HPDE6-E6E7 (cell line): Measurements from ENCODE around the gene TMEM168.
"Not testable (repeated sequence)": the region's sequence is repeated elsewhere in the genome, so short reads cannot be mapped to it uniquely, and the experiment has no call there.

ENCODE experiments used
- DNase-seq: peaks from one replicate; pipeline ENCODE4 v3.0.0; 2011; ENCODE audit warnings: missing footprints; ENCODE audit errors: extremely low spot score

TMEM168 gene

DNA sequence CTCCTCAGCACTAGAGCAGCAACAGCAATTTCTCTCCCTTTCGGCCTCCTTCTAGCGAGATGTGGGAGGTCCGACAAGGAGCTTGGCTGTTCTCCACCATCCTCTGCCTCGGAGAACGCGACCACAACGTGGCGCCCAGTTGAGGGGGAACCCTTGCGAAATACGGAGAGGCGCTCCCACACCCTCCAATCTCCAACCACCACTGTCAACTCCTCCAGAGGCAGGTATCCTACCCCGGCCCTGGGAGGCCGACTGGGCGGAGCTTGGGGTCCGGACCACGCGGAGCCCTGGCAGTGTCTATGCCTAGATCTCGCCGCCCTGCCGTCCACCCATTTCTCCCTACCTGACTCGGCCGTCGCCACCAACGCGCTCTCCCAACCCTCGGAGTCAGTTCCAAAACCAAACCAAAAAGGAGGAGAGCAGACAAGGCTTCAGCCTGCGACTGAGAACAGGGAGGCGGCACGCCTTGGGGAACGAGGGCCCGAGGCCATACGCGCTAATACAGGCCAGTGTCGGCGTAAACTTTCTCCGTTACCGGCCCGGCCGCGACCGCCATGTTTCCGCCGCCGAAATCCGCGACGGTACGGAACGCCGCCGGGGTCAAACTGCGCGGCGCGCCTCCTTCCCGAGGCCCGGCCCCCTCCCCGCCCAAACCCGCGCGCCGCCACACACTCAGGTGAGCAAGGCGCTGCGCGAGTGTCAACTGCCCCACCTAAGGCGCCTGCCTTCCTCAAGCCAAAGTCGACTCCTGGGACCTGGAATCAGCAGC is at the start of gene TMEM168:
Gene TMEM168, minus strand, starts transcription at position 577 of the 769 bp plus-strand sequence. CDS start 5,568 bp downstream, outside the sequence.
- peak; percentile 80 for DNase-seq

DNA sequence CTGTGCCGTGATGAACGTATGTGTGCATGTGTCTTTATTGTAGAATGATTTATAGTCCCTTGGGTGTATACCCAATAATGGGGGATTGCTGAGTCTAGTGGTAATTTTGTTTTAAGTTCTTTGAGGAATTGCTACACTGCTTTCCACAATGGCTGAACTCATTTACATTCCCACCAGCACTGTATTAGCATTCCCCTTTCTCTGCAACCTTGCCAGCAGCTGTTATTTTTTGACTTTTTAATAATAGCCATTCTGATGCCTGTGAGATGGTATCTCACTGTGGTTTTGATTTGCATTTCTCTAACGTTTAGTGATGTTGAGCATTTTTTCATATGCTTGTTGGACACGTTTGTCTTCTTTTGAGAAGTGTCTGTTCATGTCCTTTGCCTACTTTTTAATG is 45.7 kb upstream of the TMEM168 start:
- not testable (repeated sequence) for DNase-seq

DNA sequence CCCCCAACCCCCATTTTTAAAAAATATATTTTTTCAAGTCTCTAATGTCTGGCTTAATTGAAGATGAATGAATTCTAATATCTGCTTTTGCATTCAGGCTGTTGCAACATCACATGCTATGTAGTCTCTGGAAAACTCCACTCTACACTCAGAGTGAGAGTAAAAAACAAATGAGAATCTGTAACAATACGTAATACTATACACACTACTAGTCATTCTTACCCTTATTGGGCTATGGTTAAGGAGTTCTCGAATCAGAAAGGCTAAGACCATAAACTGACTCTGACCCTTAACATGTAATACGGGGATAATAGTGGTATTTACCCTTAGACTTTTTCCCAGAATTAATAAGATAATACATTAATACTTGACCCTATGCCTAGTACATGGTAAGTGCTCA is 42.9 kb upstream of the TMEM168 start:
- no peak for DNase-seq

DNA sequence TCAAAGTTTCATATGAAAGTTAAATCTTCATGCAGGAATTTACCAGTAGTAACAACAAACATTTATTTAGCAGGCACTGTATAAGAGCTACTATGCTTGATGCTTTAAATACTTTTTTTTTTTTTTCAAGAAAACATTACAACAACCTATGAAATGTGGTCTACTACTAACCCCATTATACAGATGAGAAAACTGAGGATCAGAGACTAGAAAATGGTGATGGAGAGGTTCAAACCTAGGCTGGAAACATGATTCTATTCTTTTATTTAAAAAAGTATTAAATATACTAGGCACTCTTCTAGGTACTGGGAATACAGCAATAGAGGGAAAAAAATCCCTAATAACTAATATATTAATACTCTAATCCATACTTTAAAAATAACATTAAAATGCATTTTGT is 40.6 kb upstream of the TMEM168 start:
- DNase-seq = no peak

DNA sequence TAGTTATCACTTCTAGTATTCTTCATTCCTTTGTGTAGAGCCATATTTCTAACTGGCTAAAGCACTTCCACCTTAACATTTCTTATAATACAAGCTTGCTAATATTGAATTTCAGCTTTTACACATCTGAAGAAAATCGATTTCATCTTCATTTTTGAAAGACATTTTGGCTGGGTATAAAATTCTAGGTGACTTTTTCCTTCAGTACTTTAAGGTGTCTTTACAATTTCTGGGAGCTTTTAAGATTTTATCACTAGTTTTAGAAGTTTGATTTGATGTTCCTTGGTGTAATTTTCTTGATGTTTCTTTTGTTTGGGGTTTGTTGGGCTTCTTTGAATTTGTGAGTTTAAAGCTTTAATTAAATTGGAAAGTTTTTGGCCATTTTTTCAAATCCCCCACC is 38.5 kb upstream of the TMEM168 start:
- DNase-seq = no peak

DNA sequence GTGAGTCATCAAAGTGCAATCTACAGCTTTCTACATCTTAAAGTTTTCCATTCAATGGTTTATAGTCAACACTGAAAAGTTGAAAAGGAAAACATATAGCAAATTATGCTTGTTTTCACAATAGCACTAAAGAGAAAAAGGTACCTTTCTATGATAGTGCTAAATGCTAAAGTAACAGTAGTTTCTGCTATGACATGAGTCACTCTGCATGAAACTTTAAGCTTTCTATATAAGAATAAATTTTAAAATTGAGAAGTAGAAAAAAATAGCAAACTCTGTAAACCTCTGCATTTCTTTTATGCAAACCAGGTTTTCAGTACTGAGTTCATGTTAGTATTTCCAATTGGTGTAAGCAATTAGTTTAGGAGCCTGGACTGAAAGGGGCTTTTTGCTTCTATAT is 31.2 kb upstream of the TMEM168 start:
- DNase-seq = no peak

DNA sequence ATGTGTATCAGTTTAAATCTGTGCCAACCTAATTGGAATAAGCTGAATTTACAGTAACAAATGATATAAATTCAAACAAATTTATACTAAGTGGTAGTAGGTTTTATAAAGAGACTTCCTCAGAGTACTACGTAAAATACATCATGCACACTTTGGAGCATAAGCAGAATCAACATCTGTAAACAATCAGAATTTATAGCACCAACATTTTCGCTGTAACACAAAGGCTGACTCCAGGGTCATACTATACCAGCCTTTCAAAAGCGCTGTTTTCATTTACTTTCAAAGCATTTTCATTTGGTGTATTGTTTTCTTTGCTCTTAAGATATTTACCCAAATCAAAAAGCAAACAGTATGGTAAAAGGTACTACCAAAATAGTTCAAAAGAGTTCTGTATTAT is 29.3 kb upstream of the TMEM168 start:
- DNase-seq = no peak

- DNase-seq = no peak
Measured at GRCh38 chr7:112806156-112806555, 16.0 kb upstream of the TMEM168 start.

GRCh38 chr7:112802406-112802805 is 12.2 kb upstream of the TMEM168 start:
- no peak for DNase-seq

GRCh38 chr7:112800486-112800885 is 10.3 kb upstream of the TMEM168 start:
- DNase-seq = no peak

GRCh38 chr7:112799448-112800120 is 9.4 kb upstream of the TMEM168 start:
- DNase-seq = no peak

DNA sequence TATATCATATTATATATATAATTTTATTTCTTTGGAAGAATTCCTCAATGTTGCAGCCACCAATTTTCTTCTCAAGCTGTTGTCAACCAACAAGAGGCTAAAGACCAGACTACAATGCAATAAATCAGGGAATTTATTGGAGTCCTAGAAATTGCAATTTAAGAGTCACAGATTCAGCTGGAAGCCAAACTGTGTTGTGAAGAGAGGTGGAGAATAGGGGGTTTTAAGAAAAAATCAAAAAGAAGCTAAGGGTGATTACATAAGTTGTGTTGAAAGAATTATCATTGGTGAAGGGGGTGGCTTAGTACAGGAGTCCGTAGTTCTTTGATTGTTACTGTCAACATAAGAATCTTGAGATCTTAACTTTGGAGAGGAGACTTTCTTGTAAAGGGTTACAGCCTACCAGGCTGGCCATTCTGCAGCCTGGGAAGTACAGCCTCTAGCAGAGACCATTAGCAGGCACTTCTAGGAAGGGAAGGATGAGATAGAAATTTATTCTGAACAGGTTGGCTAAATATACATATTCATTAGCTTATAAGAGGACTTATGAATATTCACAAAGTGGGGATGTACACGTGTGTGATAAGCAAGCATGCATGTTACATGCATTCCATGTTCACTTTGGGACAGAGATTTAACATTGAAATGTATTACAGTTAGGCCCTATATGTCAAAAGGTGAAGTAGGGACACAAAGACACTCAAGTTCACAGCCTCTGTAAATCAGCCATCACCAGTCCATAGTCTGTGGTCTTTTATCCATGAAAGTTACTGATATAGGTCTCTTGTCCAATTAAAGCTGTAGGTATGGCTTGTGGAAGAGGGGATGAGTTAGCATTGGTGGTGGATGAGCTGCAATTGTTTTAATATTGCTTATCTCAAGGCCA is 8.3 kb upstream of the TMEM168 start:
- DNase-seq = no peak

- DNase-seq = not testable (repeated sequence)
Measured at GRCh38 chr7:112796552-112796951, 6.4 kb upstream of the TMEM168 start.

- no peak for DNase-seq
Measured at GRCh38 chr7:112792441-112792840, 2.2 kb upstream of the TMEM168 start.

DNA sequence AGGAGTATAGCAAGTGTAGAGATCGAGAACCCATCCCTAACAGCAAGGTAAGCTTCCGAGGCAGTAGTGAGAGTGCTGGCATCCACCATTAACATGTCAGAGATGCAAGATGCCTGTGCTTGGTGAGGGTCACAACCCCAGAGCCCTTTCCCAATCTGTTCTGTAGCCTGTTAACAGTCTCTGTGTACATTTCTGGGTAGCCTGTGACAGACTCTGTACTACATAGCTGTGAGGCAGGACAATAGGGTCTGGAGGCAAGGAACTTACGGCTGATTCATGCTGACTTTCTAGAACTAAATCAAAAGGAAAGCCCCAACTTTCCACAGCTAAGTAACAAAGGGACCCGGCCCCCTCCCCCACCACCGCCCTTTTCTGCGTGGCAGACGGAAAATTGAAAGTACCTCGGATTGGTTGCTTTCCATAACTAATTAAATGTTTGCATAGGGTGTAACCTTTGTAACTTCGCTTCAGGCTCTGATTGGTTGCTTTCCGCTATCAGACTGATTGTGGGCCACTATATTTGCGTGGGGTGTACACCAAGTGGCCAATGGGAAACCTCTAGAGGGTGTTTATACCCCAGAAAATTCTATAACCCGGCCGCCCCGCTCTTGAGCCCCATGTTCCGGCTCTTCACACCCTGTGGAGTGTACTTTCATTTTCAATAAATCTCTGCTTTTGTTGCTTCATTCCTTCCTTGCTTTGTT is 1.4 kb upstream of the TMEM168 start:
- no peak for DNase-seq

GRCh38 chr7:112790586-112791003 is 402 bp upstream of the TMEM168 start:
- DNase-seq = no peak

GRCh38 chr7:112789453-112789816 is 758 bp downstream of the TMEM168 start:
- no peak for DNase-seq

GRCh38 chr7:112788778-112789343 is 1.3 kb downstream of the TMEM168 start:
- DNase-seq = no peak

- no peak for DNase-seq
Measured at GRCh38 chr7:112784603-112785002, 5.6 kb downstream of the TMEM168 start.

DNA sequence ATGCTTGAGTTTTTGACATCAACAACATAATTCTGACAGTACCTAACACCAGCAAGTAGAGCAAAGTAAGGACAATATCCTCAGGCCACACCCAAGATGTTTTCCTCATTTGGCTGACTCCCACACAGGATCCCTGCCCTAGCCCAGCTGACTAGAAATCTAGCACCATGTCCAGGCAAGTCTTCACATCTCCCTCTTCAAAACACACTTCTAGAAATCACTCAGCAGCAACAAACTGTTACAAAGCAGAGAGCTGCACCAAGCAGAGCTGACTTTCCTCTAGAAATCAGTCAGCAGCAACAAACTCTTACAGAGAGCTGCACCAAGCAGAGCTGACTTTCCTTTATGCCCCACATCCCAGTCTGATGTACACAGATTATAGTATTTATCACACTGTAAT is 7.7 kb downstream of the TMEM168 start:
- DNase-seq = peak; percentile 21

DNA sequence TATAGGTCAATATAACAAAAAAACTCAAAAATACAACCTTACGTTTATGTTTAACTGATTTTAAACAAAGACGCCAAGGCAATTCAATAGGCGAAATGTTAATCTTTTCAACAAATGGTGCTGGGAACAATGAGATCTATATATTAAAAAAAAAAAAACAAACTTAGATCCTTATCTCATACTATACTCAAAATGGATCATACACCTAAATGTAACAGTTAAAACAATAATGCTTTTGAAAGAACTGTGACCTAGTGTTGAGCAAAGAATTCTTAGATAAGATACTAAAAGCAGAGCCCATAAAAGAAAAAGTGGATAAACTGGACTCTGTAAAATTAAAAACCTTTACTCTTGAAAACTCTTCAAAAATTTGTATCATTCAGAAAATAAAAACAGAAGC is 8.6 kb downstream of the TMEM168 start:
- DNase-seq = no peak
